K562 (cell line): ENCODE data around the gene DCN. TPM values are rescaled to one million over a fixed set of nuclear protein-coding genes. Genes with fewer than 3 reads are reported as not detected.

Source experiments
- ATAC-seq: fragments of 200-7000 bp; cut with Tn5 transposase; 3 replicates; pipeline ENCODE4 v1.9.1; 2020; ENCODE audit warnings: moderate library complexity
- BruUV-seq: library from RNA; stranded (reverse); fragments of 400-500 nt; replicated peaks from 2 replicates; lab custom pipeline; 2021; lab: Mats Ljungman, UMichigan
- CTCF ChIA-PET: fragments of 300-600 bp; formaldehyde crosslinking; extraction: SDS; loops from one replicate; lab custom pipeline; 2021; ENCODE audit warnings: low intra/inter-chr PET ratio; lab: Yijun Ruan, JAX
- POLR2A ChIA-PET: fragments of 300-600, 350-650 bp; sonication (Branson Sonifier 250); formaldehyde crosslinking; extraction: SDS; loops from one replicate; lab custom pipeline; 2021; ENCODE audit warnings: antibody characterized with exemption, inconsistent platforms; lab: Yijun Ruan, JAX
- DNase-seq, 4 experiments: peaks; one replicate each; pipeline versions ENCODE4 v3.0.0 to v3.0.0-alpha.2; 2011 to 2018; ENCODE audit warnings: low spot score in 3 of 4, mixed read lengths in 3 of 4; ENCODE audit errors: extremely low read depth in 1 of 4
- FAIRE-seq: peaks from 2 replicates; lab custom pipeline; 2011; peaks lifted over from hg19 to GRCh38; lab: Jason Lieb, UNC
- H2AFZ ChIP-seq: 2 replicates; pipeline ENCODE4 v1.6.0; 2011; ENCODE audit warnings: low read depth, low read length, control low read depth, inconsistent platforms
- H3K27ac ChIP-seq: fragments of 200-600 bp; 3 replicates; pipeline ENCODE4 v1.8.0; 2011; ENCODE audit warnings: low read depth, mild to moderate bottlenecking, control low read depth, inconsistent platforms, low read length, moderate library complexity, mixed read lengths; ENCODE audit errors: extremely low read depth
- H3K27me3 ChIP-seq, 2 experiments: fragments of 300-600 bp in 1 of 2; 2 replicates in 1 of 2; 3 replicates in 1 of 2; pipeline versions ENCODE4 v1.6.0 to v1.8.0; 2011; ENCODE audit warnings: inconsistent platforms in 2 of 2, low read length in 2 of 2, mild to moderate bottlenecking in 1 of 2, mixed read lengths in 1 of 2, moderate library complexity in 1 of 2; ENCODE audit not compliant: control insufficient read depth in 2 of 2, insufficient read depth in 2 of 2
- H3K36me3 ChIP-seq: fragments of 300-600 bp; 3 replicates; pipeline ENCODE4 v1.8.0; 2011; ENCODE audit warnings: mild to moderate bottlenecking, low read length, inconsistent platforms; ENCODE audit not compliant: control insufficient read depth, insufficient read depth
- H3K4me1 ChIP-seq, 2 experiments: fragments of 200-600 bp in 1 of 2; replicated peaks in 1 of 2; 2 replicates in 1 of 2; 3 replicates in 1 of 2; pipeline versions ENCODE4 v1.5.1 to v1.8.0; 2011; ENCODE audit warnings: inconsistent platforms in 2 of 2, low read length in 2 of 2, mild to moderate bottlenecking in 1 of 2, mixed read lengths in 1 of 2, moderate library complexity in 1 of 2; ENCODE audit not compliant: control insufficient read depth in 2 of 2, insufficient read depth in 2 of 2
- H3K4me2 ChIP-seq: 2 replicates; pipeline ENCODE4 v1.6.1; 2011; ENCODE audit warnings: low read length, control low read depth, inconsistent platforms, mixed read lengths; ENCODE audit not compliant: insufficient read depth
- H3K4me3 ChIP-seq: fragments of 200-600 bp; sonication (generic), shearing (Covaris generic); 2 replicates; pipeline ENCODE4 v1.5.1; 2016; ENCODE audit warnings: control low read depth, inconsistent platforms
- H3K79me2 ChIP-seq: fragments of 200-600 bp; 3 replicates; pipeline ENCODE4 v1.8.0; 2011; ENCODE audit warnings: low read length, inconsistent platforms; ENCODE audit not compliant: control insufficient read depth, insufficient read depth
- H3K9ac ChIP-seq, 2 experiments: 2 replicates each; pipeline versions ENCODE4 v1.6.0 to v1.6.1; 2011; ENCODE audit warnings: low read depth in 2 of 2, low read length in 2 of 2, control low read depth in 1 of 2, inconsistent platforms in 1 of 2, mild to moderate bottlenecking in 1 of 2, mixed read lengths in 1 of 2; ENCODE audit not compliant: insufficient read depth in 1 of 2
- H3K9me1 ChIP-seq: one replicate; pipeline ENCODE4 v1.6.0; 2011; ENCODE audit warnings: inconsistent platforms, mild to moderate bottlenecking, low read length, moderate library complexity; ENCODE audit not compliant: control insufficient read depth, insufficient read depth
- H3K9me3 ChIP-seq: replicated peaks from 2 replicates; pipeline ENCODE4 v1.5.1; 2011; ENCODE audit warnings: low read depth, low read length, inconsistent platforms; ENCODE audit not compliant: control insufficient read depth, insufficient read depth
- H4K20me1 ChIP-seq: replicated peaks from 2 replicates; pipeline ENCODE4 v1.6.1; 2011; ENCODE audit warnings: low read length, inconsistent platforms, mixed read lengths; ENCODE audit not compliant: control insufficient read depth, insufficient read depth
- E2F5 ChIP-seq: sonication (generic); formaldehyde crosslinking; IDR thresholded peaks from 2 replicates; pipeline ENCODE4 v1.8.0; 2022; ENCODE audit warnings: mild to moderate bottlenecking, missing genetic modification reagents
- FOXA3 ChIP-seq, 2 experiments: fragments of 450-650 bp in 1 of 2; sonication (generic) in 1 of 2; formaldehyde crosslinking; IDR thresholded peaks in 1 of 2; conservative IDR thresholded peaks in 1 of 2; 2 replicates each; pipeline versions ENCODE4 v1.4.0 to v1.8.0; 2020 to 2022; ENCODE audit warnings: mild to moderate bottlenecking in 2 of 2, missing genetic modification reagents in 1 of 2
- LARP7 ChIP-seq: fragments of 450-650 bp; IDR thresholded peaks from 2 replicates; pipeline ENCODE4 v1.6.1; 2016
- MEF2D ChIP-seq: conservative IDR thresholded peaks from 2 replicates; pipeline ENCODE4 v1.6.1; 2016; ENCODE audit warnings: low read depth, missing genetic modification characterization, missing compliant biosample characterization
- NUFIP1 ChIP-seq: fragments of 450-650 bp; IDR thresholded peaks from 2 replicates; pipeline ENCODE4 v1.6.1; 2018; ENCODE audit not compliant: partially characterized antibody
- PHF8 ChIP-seq: fragments of 200-600 bp; sonication (generic); IDR thresholded peaks from 2 replicates; pipeline ENCODE4 v1.6.1; 2012; ENCODE audit warnings: mixed run types, mild to moderate bottlenecking, inconsistent platforms, low read length, moderate library complexity, borderline replicate concordance
- RUNX1 ChIP-seq: sonication (generic); IDR thresholded peaks from 2 replicates; pipeline ENCODE4 v1.6.1; 2016; ENCODE audit warnings: antibody characterized with exemption, low read depth
- SPI1 ChIP-seq: IDR thresholded peaks from 2 replicates; pipeline ENCODE4 v1.6.1; 2011; ENCODE audit warnings: low read depth, low read length, control low read depth, borderline replicate concordance
- SRF ChIP-seq, 2 experiments: fragments of 250-450, 450-650 bp in 1 of 2; sonication (Bioruptor Pico) in 1 of 2; sonication (generic) in 1 of 2; formaldehyde crosslinking; IDR thresholded peaks; 2 replicates each; pipeline versions ENCODE4 v1.5.0 to v1.5.1; 2020 to 2022; ENCODE audit warnings: mild to moderate bottlenecking in 1 of 2, missing genetic modification reagents in 1 of 2
- SRSF1 ChIP-seq: fragments of 200-400 bp; formaldehyde crosslinking; IDR thresholded peaks from 2 replicates; pipeline ENCODE4 v1.6.1; 2017; ENCODE audit warnings: mild to moderate bottlenecking, low read depth, low read length, moderate library complexity
- ZNF655 ChIP-seq: fragments of 250-450 bp; sonication (Bioruptor Pico); IDR thresholded peaks from 2 replicates; pipeline ENCODE4 v1.5.0; 2021
- WGBS: fragments of 100-300 bp; shearing (Covaris generic); methylation state at CpG from one replicate; pipeline ENCODE4 v1.1.6; 2016; ENCODE audit warnings: low coverage, mixed read lengths; ENCODE audit not compliant: insufficient coverage; ENCODE audit errors: missing lambda C conversion rate; 5-methylcytosine and 5-hydroxymethylcytosine counted together
- in situ Hi-C: fragments of 300-500 bp; cut with MboI; formaldehyde crosslinking; loops from 4 replicates; pipeline ENCODE4 v1.15.0; 2018; ENCODE audit warnings: inconsistent platforms, mixed read lengths
- intact Hi-C: fragments of 100-400 bp; cut with micrococcal nuclease; formaldehyde crosslinking; loops from 2 replicates; pipeline ENCODE4 v1.14.2; 2022
- polyA plus RNA-seq, 8 experiments: library from polyadenylated mRNA; depleted of rRNA in 4 of 8; stranded (reverse) in 5 of 8; unstranded in 3 of 8; fragments of >200 nt; fragmentation: Nextera tagmentation in 2 of 8; fragmentation: Illumina TruSeq in 1 of 8; extraction: Ambion mirVana in 2 of 8; extraction: Trizol in 1 of 8; gene quantifications; 2 replicates each; pipeline versions ENCODE4 v1.2.1 to v1.2.3, GENCODE V29; 2011 to 2014; ENCODE audit warnings: inconsistent platforms in 1 of 8, missing spikeins in 1 of 8
- total RNA-seq, 7 experiments: library from RNA; depleted of rRNA in 6 of 7; stranded (reverse); fragments of >200 nt in 6 of 7; fragmentation: Illumina TruSeq in 2 of 7; extraction: Trizol in 2 of 7; gene quantifications; 2 replicates each; pipeline versions ENCODE4 v1.2.1 to v1.2.3, GENCODE V29; 2011 to 2021; ENCODE audit warnings: low replicate concordance in 1 of 7

Gene DCN
- total and polyA plus RNA-seq, 9 of the 15 experiments (the other 6 are each of a cell fraction or from before 2014, with no cell fraction given) = 0.08 to 2.4 (median 0.31) TPM; not detected in 1

- TF ChIP-seq FOXA3 (CRISPR knock-in tag; conservative IDR thresholded peaks at IDR 0.05 in 1 of 2, IDR thresholded peaks at IDR 0.05 in 1 of 2) = no peak
- no peak for TF ChIP-seq RUNX1
- no peak for TF ChIP-seq PHF8
- TF ChIP-seq ZNF655 (CRISPR knock-in tag) = no peak
- TF ChIP-seq NUFIP1 = no peak
- no peak for TF ChIP-seq MEF2D
- no peak for TF ChIP-seq SPI1
- no peak for TF ChIP-seq SRSF1
These were observed 76.8 kb downstream of the DCN start (continued) for GRCh38 chr12:91105807-91106206.

- Histone ChIP-seq H3K36me3 (no peaks in the 10 kb centered on the region), H3K9ac (no peak overlapping the region), H2AFZ (no peak overlapping the region), H3K27ac (no peak overlapping the region)
- CTCF ChIA-PET = no interaction called here
- BruUV-seq = no TSS peak
- intact Hi-C loops = loop anchor here (5.0 to 10.0 kb wide), 2 partner anchors 128 to 220 kb away; no protein-coding TSS in a partner anchor
- in situ Hi-C loops = no loop called here
- TF ChIP-seq NUFIP1 = no peak
- no peak for TF ChIP-seq SRF (CRISPR knock-in tag; IDR thresholded peaks at IDR 0.05)
- no peak for TF ChIP-seq E2F5 (CRISPR knock-in tag)
- TF ChIP-seq LARP7 = no peak
- TF ChIP-seq, all 486 proteins: peak for 0
- 0% methylated on average over 1 of the region's 1 CpG for WGBS
- no peak overlapping the region for H3K4me2 ChIP-seq
- H3K9me3 ChIP-seq = no peaks in the 10 kb centered on the region
- no peaks in the 10 kb centered on the region for H4K20me1 ChIP-seq
- no peaks in the 10 kb centered on the region for H3K4me1 ChIP-seq
- POLR2A ChIA-PET = no interaction called here
- no peaks in the 10 kb centered on the region for H3K27me3 ChIP-seq
- FAIRE-seq (no peak), DNase-seq (no peak), ATAC-seq (no peak)
- H3K9me1 ChIP-seq = no peaks in the 10 kb centered on the region
- H3K4me3 ChIP-seq = no peak overlapping the region
- H3K79me2 ChIP-seq = no peaks in the 10 kb centered on the region
These were observed 77.7 kb downstream of the DCN start for GRCh38 chr12:91104812-91105466.
